Stimulated activated CD4-positive, alpha-beta T cell treated with anti-CD3 and anti-CD28 coated beads, Interleukin-15, amount 100 ng/mL, for 1 hour (primary cell): ENCODE data around the gene CDK14.
"Not testable (repeated sequence)": the region's sequence is repeated elsewhere in the genome, so short reads cannot be mapped to it uniquely, and the experiment has no call there.

Experiments
- DNase-seq, 2 donors: peaks; one replicate each; pipeline ENCODE4 v3.0.0-alpha.2; 2020; ENCODE audit warnings: low read depth in 1 of 2, low spot score in 1 of 2

The CDK14 gene

DNA sequence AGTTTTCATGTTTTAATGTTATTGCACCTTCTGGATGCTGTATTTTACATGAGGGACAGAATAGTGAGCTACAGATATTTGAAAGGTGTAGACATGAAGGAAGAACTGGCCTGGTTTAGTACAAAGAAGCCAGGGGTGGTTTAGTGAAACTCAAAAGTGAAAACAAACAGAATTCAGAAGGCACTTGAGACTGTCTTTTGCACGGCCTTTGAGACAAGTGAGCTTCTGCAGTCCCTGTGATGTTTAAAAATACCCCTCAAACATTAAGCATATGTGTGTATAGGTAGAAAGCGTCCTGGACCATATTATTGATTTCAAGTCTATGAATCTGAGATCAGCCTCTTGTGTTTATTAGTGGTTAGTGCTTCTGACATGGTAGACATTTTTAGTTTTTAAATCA lies 118.9 kb downstream of the CDK14 start:
- DNase-seq = no peak

GRCh38 chr7:90717296-90718060 lies 121.4 kb downstream of the CDK14 start:
- no peak for DNase-seq

DNA sequence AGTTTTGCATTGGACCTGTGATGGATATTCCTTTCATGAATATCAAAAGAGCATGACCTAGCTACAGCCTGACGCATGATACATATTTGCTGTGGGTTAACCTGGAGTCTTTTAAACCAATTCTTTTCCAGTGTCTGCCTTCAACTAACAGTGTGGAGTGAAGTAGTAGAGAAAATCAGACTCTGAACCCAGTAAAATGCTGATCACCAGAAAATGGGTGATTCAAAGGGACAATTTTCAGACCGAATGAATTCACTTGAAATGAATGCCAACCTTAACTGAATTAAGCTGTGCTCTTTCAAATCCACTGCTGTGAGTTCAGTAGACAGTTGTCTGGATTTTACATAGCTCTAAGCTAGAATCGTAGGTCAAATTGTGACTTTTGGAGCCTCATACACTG lies 123.0 kb downstream of the CDK14 start:
- DNase-seq = no peak

DNA sequence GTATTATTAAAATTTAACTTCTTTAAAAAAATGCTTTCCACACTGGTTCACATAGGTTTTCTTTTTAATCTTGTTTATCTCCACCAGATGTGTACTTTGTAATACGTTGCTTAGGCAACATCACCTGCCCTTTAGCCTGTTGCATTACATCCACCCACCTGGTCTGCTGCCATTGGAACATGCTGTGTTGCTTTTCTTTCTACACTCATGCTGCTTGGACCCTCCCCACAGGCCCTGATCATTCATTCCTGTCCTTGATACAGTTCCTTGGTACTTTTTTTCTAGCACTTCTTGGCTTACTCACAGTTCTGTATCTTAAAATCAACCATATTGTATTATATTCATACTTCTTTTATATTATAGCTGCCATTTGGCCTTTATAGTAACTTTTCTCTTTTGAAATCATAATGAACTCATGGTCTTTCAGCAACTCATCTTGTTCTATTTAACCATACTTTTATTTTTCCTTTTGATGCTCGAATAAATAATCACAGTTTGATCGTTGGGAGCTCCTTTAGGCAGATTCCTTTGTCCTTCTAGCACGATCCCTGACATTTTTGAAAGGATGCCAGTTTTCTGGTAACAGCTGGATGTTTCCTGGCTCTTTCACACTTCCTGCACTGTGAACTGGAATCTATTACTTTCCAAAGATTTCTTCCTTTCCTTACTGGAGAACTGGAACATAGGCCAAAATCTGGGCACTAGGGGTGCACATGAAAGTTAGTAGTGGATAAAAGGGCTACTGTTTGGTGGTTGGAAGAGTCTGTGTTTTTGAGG lies 125.1 kb downstream of the CDK14 start:
- DNase-seq = no peak

- no peak for DNase-seq
These were observed 125.8 kb downstream of the CDK14 start for GRCh38 chr7:90721869-90722431.

GRCh38 chr7:90723233-90723632 lies 127.1 kb downstream of the CDK14 start:
- no peak for DNase-seq

GRCh38 chr7:90723866-90724265 lies 127.7 kb downstream of the CDK14 start:
- DNase-seq = no peak

DNA sequence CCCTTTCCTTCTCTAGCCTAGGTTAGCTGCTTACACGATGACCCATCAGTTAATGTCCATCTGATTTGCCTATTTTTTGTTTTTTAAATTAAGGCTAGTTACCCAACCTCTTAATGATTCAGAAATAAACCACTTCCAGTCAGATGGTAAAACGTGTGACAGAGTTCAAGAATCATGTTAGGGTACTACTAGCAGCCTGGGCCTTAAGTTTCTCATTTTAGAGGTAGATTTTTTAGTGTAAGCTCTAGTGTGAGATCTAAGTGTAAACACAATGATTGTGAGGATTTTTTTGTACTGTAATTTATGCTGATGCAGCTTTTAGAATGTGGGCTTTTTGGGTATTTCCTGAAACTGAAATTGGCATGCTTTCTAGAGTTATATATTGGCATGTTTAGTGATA lies 130.0 kb downstream of the CDK14 start:
- no peak for DNase-seq

GRCh38 chr7:90726623-90727022 lies 130.5 kb downstream of the CDK14 start:
- DNase-seq = no peak

DNA sequence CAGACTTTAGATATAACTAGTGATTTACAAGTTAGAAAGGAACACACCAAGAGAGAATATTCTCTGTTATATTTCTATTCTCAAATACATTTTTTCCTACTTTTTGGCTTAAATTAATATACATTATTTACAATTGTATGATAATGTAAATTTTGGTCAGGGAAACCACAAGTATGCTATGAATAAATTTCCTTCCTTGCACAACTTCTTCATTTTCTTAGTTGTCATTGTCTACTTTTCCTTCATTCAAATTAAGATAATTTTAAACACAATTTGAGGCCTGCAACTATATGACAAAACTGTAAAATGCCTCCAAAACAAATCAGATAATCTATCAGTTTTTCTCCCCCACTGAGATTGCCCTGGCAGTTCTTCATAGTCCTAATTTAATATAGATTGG lies 131.3 kb downstream of the CDK14 start:
- DNase-seq = no peak

- DNase-seq = no peak
These were observed 132.4 kb downstream of the CDK14 start for GRCh38 chr7:90728568-90728967.

DNA sequence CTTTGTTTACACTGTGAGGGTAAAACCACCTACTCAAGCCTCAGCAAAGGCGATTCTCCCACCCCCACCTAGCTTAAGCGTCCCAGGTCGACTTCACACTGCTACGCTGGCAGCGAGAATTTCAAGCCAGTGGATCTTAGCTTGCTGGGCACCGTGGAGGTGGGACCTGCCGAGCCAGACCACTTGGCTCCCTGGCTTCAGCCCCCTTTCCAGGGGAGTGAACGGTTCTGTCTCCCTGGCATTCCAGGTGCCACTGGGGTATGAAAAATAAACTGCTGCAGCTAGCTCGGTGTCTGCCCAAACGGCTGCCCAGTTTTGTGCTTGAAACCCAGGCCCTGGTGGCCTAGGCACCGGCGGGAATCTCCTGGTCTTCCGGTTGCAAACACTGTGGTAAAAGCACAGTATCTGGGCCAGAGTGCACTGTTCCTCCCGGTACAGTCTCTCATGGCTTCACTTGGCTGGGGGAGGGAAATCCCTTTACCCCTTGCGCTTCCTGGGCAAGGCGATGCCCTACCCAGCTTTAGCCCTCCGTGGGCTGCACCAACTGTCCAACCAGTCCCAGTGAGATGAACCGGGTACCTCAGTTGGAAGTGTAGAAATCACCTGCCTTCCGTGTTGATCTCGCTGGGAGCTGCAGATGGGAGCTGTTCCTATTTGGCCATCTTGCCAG lies 139.6 kb downstream of the CDK14 start:
- not testable (repeated sequence) for DNase-seq

DNA sequence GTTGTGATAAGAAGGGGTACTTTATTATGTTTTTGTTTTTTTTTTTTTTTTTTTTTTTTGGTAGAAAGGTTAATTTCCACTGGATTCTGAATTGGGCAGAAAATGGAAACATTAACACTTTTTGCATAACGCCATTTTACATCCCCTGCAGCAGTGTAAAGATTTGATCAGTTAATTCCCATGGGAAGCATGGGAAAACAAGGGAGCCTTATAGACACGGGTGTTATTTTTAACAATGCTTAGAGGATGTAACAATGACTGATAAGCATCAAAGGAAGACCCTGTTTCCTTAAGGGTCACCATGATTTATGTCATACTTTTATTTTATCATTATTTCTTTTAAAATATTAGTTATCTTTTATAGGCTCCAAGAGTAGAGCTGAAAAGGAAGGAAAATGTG lies 140.2 kb downstream of the CDK14 start:
- no peak for DNase-seq

DNA sequence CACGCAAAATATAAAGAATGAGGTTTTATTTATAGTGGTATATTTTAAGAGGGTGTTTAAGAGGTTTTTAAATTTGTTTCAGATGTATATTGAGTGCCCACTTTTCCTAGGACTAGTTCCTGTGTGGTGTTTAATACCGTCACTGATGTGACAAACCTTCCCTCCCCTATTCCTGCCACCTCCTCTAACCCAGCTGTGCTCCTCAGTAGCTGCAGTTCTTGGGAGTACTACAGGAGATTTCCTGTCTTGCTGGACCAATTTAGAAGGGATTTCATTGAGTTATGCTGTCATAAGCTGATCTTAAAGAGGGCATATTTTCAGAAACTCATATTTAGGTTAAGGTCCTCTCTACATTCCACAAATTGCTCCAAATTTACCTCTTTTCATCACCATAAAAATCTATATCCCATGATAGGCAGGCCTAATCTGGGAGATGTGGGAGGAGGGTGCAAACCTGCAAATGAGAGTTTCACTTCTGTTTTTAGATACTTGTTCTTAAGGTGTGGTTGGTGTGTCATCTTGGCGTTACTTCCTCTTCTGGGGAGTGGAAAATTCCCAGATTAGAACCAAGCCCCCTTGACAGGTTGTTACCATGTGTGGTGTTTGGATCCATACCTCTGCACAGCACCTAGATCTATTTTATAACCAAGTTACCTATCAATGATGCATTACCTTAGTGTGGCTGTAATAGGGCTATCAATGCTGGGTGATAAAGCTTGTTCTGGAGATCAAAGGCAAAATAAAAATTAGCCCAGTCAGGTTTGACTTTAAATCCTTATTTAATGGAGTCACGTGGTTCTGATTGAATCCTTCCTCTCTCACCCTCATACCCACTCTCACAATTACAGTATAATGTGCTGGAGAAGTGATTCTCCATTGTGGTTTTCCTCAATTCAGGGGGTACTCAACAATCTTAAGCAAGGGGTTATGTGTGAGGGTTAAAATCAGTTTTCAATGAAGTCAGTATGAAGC lies 141.1 kb downstream of the CDK14 start:
- DNase-seq = no peak

- no peak for DNase-seq
These were observed 142.1 kb downstream of the CDK14 start for GRCh38 chr7:90738249-90738648.

GRCh38 chr7:90739716-90740115 lies 143.6 kb downstream of the CDK14 start:
- no peak for DNase-seq

- no peak for DNase-seq
These were observed 144.3 kb downstream of the CDK14 start for GRCh38 chr7:90740386-90740785.

DNA sequence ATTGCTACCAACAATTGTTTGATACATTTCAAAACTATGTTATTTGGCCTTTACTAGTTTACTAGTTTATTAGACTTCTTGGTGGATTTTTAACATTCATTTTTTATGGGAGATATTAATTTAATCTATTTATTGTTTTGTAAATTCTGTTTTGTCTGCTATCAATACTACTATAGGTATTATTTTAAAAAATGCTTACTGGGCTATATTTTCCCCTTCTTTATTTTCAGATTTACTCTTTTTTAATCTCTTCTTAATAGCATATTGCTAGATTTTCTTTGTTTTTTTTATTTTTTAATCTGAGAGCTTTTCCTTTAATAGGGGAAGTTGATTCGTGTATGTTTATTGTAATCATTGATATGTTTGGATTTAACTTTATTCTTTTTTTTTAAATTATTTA lies 147.5 kb downstream of the CDK14 start:
- no peak for DNase-seq

DNA sequence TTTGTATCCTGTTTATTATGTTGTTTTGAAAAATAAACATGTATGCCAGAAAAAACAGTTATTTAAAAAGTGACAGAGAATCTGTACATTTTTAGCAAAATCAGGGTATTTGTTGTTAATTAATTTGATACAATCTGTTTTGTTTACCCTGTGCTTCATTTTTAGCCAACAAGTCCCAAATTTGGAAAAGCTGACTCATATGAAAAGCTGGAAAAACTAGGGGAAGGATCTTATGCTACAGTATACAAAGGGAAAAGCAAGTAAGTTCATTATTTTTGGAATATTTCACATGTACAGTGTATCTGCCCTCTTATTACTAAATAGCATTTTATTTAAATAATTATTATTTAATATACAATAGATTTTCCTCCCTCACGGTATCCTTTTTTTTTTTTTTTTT lies 151.4 kb downstream of the CDK14 start:
- DNase-seq = no peak

DNA sequence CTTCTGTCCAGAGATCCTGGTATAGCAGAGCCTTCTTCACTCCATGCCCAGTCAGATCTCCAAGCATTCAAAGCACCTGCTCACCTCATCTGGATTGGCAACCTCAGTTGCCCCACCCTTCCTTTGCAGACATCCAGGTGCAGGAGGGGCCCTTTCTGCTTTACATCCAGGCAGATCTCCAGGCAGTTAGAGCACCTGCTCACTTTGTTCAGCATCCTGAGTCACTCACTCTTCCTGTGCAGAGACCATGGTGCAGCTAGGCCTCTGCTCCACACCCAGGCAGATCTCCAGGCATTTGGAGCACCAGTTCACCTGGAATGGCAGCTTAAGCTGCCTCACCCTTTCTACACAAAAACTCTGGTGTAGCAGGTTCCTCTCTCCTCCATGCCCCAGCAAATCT lies 153.1 kb downstream of the CDK14 start:
- DNase-seq = no peak

GRCh38 chr7:90749774-90750173 lies 153.7 kb downstream of the CDK14 start:
- no peak for DNase-seq
